ENCODE data around the gene RTL9. TPM values are rescaled to one million over a fixed set of nuclear protein-coding genes. Genes with fewer than 3 reads are reported as not detected.
A peak's percentile ranks its signal among the peaks of the same experiment; 100 is the strongest.

Gene RTL9
- total and polyA plus RNA-seq, 9 of the 15 experiments (the other 6 are each of a cell fraction or from before 2014, with no cell fraction given), result 0.04 to 0.35 (median 0.13) TPM; not detected in 1

GRCh38 chrX:110384490-110384889, 25.8 kb downstream of the RTL9 start (continued):
- TF ChIP-seq HDAC3 (IDR thresholded peaks at IDR 0.05; ENCODE audit: borderline replicate concordance, partially characterized antibody), result no peak
- TF ChIP-seq NFATC3 (IDR thresholded peaks at IDR 0.05), result peak; percentile 74; the same call in 1 of the 2 replicates
- TF ChIP-seq NCOA1 (IDR thresholded peaks at IDR 0.05; ENCODE audit: low read depth), result no peak
- no peak for TF ChIP-seq ARID3A (IDR thresholded peaks at IDR 0.05; ENCODE audit: borderline replicate concordance, low read depth, low read length)
- TF ChIP-seq JUN (IDR thresholded peaks at IDR 0.05; ENCODE audit: borderline replicate concordance, low read depth, low read length), result peak; percentile 78; the same call in 1 of the 2 replicates
- no peak for TF ChIP-seq JUN (CRISPR knock-in tag; IDR thresholded peaks at IDR 0.05; ENCODE audit: borderline replicate concordance)
- no peak for TF ChIP-seq PURB (CRISPR knock-in tag; IDR thresholded peaks at IDR 0.05; ENCODE audit: low read depth)
- TF ChIP-seq RREB1 (CRISPR knock-in tag; IDR thresholded peaks at IDR 0.05), result no peak
- TF ChIP-seq SMARCE1 (IDR thresholded peaks at IDR 0.05), result peak; percentile 38; the same call in 1 of the 2 replicates
- no peak for TF ChIP-seq KDM1A (IDR thresholded peaks at IDR 0.05)
- no peak for TF ChIP-seq GTF2F1 (IDR thresholded peaks at IDR 0.05; ENCODE audit: low read depth, low read length)
- TF ChIP-seq OTX1 (CRISPR knock-in tag; IDR thresholded peaks at IDR 0.05), result no peak
- no peak for TF ChIP-seq ZNF764 (CRISPR knock-in tag; IDR thresholded peaks at IDR 0.05; ENCODE audit: low read depth)
- no peak for TF ChIP-seq NCOA2 (IDR thresholded peaks at IDR 0.05; ENCODE audit: partially characterized antibody in 2 of 2)
- TF ChIP-seq RFX5 (IDR thresholded peaks at IDR 0.05; ENCODE audit: low read depth, low read length), result no peak
- TF ChIP-seq ATF3 (IDR thresholded peaks at IDR 0.05), result peak; percentile 82
- no peak; the same call in 1 of the 2 replicates for TF ChIP-seq ATF3 (CRISPR knock-in tag; conservative IDR thresholded peaks at IDR 0.05)
- TF ChIP-seq VEZF1 (CRISPR knock-in tag; IDR thresholded peaks at IDR 0.05), result no peak

All from K562 (cell line).